ENCODE measurements around the gene STARD7. TPM values are rescaled to one million over a fixed set of nuclear protein-coding genes. Genes with fewer than 3 reads are reported as not detected.

STARD7 gene
- total and polyA plus RNA-seq, 10 of the 15 experiments (the other 5 are each of a cell fraction or from before 2014, with no cell fraction given): 85.4 to 237 (median 153) TPM

- TF ChIP-seq RAD51 (IDR thresholded peaks at IDR 0.05): no peak
- no peak; the same call in 1 of the 2 replicates for TF ChIP-seq SMAD5 (IDR thresholded peaks at IDR 0.05; ENCODE audit: low read depth)
- no peak for TF ChIP-seq CREM (IDR thresholded peaks at IDR 0.05; ENCODE audit: low read depth)
- no peak for TF ChIP-seq DPF2 (IDR thresholded peaks at IDR 0.05)
- no peak for TF ChIP-seq STAT3 (IDR thresholded peaks at IDR 0.05; ENCODE audit: low read depth, low read length)
- no peak for TF ChIP-seq IKZF2 (IDR thresholded peaks at IDR 0.05)
- TF ChIP-seq NFYB (IDR thresholded peaks at IDR 0.05; ENCODE audit: insufficient read depth, low read depth, low read length): no peak
- no peak for TF ChIP-seq SP1 (IDR thresholded peaks at IDR 0.05; ENCODE audit: low read depth, low read length)
- TF ChIP-seq PRDM15 (CRISPR knock-in tag; IDR thresholded peaks at IDR 0.05): peak; percentile 2; the same call in 1 of the 2 replicates
- TF ChIP-seq EP300 (IDR thresholded peaks at IDR 0.05; ENCODE audit: borderline replicate concordance in 1 of 2, control insufficient read depth in 1 of 2, low read depth in 2 of 2, low read length in 2 of 2): no peak
- TF ChIP-seq BHLHE40 (IDR thresholded peaks at IDR 0.05; ENCODE audit: borderline replicate concordance in 1 of 2, low read depth in 2 of 2, low read length in 1 of 2): no peak; a peak in 1 of 4 replicates
- TF ChIP-seq, protein P1, sequence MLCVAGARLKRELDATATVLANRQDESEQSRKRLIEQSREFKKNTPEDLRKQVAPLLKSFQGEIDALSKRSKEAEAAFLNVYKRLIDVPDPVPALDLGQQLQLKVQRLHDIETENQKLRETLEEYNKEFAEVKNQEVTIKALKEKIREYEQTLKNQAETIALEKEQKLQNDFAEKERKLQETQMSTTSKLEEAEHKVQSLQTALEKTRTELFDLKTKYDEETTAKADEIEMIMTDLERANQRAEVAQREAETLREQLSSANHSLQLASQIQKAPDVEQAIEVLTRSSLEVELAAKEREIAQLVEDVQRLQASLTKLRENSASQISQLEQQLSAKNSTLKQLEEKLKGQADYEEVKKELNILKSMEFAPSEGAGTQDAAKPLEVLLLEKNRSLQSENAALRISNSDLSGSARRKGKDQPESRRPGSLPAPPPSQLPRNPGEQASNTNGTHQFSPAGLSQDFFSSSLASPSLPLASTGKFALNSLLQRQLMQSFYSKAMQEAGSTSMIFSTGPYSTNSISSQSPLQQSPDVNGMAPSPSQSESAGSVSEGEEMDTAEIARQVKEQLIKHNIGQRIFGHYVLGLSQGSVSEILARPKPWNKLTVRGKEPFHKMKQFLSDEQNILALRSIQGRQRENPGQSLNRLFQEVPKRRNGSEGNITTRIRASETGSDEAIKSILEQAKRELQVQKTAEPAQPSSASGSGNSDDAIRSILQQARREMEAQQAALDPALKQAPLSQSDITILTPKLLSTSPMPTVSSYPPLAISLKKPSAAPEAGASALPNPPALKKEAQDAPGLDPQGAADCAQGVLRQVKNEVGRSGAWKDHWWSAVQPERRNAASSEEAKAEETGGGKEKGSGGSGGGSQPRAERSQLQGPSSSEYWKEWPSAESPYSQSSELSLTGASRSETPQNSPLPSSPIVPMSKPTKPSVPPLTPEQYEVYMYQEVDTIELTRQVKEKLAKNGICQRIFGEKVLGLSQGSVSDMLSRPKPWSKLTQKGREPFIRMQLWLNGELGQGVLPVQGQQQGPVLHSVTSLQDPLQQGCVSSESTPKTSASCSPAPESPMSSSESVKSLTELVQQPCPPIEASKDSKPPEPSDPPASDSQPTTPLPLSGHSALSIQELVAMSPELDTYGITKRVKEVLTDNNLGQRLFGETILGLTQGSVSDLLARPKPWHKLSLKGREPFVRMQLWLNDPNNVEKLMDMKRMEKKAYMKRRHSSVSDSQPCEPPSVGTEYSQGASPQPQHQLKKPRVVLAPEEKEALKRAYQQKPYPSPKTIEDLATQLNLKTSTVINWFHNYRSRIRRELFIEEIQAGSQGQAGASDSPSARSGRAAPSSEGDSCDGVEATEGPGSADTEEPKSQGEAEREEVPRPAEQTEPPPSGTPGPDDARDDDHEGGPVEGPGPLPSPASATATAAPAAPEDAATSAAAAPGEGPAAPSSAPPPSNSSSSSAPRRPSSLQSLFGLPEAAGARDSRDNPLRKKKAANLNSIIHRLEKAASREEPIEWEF (IDR thresholded peaks at IDR 0.05; ENCODE audit: insufficient replicate concordance, low read depth, low read length): no peak
- no peak for TF ChIP-seq FOS (IDR thresholded peaks at IDR 0.05; ENCODE audit: borderline replicate concordance, extremely low read depth, insufficient read length)
- TF ChIP-seq, protein P2, sequence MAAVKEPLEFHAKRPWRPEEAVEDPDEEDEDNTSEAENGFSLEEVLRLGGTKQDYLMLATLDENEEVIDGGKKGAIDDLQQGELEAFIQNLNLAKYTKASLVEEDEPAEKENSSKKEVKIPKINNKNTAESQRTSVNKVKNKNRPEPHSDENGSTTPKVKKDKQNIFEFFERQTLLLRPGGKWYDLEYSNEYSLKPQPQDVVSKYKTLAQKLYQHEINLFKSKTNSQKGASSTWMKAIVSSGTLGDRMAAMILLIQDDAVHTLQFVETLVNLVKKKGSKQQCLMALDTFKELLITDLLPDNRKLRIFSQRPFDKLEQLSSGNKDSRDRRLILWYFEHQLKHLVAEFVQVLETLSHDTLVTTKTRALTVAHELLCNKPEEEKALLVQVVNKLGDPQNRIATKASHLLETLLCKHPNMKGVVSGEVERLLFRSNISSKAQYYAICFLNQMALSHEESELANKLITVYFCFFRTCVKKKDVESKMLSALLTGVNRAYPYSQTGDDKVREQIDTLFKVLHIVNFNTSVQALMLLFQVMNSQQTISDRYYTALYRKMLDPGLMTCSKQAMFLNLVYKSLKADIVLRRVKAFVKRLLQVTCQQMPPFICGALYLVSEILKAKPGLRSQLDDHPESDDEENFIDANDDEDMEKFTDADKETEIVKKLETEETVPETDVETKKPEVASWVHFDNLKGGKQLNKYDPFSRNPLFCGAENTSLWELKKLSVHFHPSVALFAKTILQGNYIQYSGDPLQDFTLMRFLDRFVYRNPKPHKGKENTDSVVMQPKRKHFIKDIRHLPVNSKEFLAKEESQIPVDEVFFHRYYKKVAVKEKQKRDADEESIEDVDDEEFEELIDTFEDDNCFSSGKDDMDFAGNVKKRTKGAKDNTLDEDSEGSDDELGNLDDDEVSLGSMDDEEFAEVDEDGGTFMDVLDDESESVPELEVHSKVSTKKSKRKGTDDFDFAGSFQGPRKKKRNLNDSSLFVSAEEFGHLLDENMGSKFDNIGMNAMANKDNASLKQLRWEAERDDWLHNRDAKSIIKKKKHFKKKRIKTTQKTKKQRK (IDR thresholded peaks at IDR 0.05; ENCODE audit: low read depth, low read length): no peak
- no peak for TF ChIP-seq NBN (IDR thresholded peaks at IDR 0.05)
- no peak for TF ChIP-seq RUNX3 (IDR thresholded peaks at IDR 0.05; ENCODE audit: low read length)
- 0 out of 2 replicates have a peak, but pooled peaks have one; percentile 81 for TF ChIP-seq CHD1 (IDR thresholded peaks at IDR 0.05; ENCODE audit: low read depth, low read length)
Observed at GRCh38 chr2:96143231-96143847, 65.3 kb downstream of the STARD7 start (continued).

All from GM12878 (cell line).